CD4-positive, CD25-positive, alpha-beta regulatory T cell (primary cell): ENCODE results near the gene CD4. TPM values are rescaled to one million over a fixed set of nuclear protein-coding genes. Genes with fewer than 3 reads are reported as not detected.
"Not testable (repeated sequence)": the region's sequence is repeated elsewhere in the genome, so short reads cannot be mapped to it uniquely, and the experiment has no call there.

Experiments
- ATAC-seq, 2 donors: fragments of 150-1000 bp; cut with Tn5 transposase; one replicate each; pipeline ENCODE4 v1.10.0; 2021; ENCODE audit warnings: low read depth in 2 of 2, moderate number of reproducible peaks in 2 of 2, moderate library complexity in 1 of 2
- DNase-seq, 3 donors: peaks; one replicate each; pipeline versions ENCODE4 v3.0.0 to v3.0.0-alpha.2; 2012 to 2022; ENCODE audit warnings: mixed read lengths in 1 of 3
- H3K27ac ChIP-seq: one replicate; pipeline ENCODE4 v1.7.0; 2013; ENCODE audit warnings: mild to moderate bottlenecking, low read length; ENCODE audit not compliant: insufficient read depth, poor library complexity, severe bottlenecking
- H3K27me3 ChIP-seq: one replicate; pipeline ENCODE4 v1.7.0; 2013; ENCODE audit warnings: low read length; ENCODE audit not compliant: control insufficient read depth, insufficient read depth
- H3K36me3 ChIP-seq: one replicate; pipeline ENCODE4 v1.7.0; 2013; ENCODE audit warnings: mild to moderate bottlenecking, low read length, moderate library complexity; ENCODE audit not compliant: control insufficient read depth, insufficient read depth
- H3K4me1 ChIP-seq: 2 replicates; pipeline ENCODE4 v1.7.0; 2013; ENCODE audit warnings: mild to moderate bottlenecking, low read length; ENCODE audit not compliant: insufficient read depth, control insufficient read depth, poor library complexity, severe bottlenecking
- H3K4me3 ChIP-seq: one replicate; pipeline ENCODE4 v1.7.0; 2013; ENCODE audit warnings: low read depth, mild to moderate bottlenecking, low read length, moderate library complexity
- H3K9me3 ChIP-seq, 2 experiments: 1 replicate in 1 of 2; 2 replicates in 1 of 2; pipeline ENCODE4 v1.7.0; 2013; ENCODE audit warnings: low read length in 2 of 2, mild to moderate bottlenecking in 1 of 2, moderate library complexity in 1 of 2; ENCODE audit not compliant: control insufficient read depth in 2 of 2
- H3K27ac Mint-ChIP-seq, 3 donors: one replicate each; pipeline ENCODE4 v1.8.0; 2020 to 2022; ENCODE audit warnings: mild to moderate bottlenecking in 3 of 3, mixed read lengths in 3 of 3, moderate library complexity in 2 of 3
- H3K27me3 Mint-ChIP-seq: one replicate; pipeline ENCODE4 v1.8.0; 2022; ENCODE audit warnings: mild to moderate bottlenecking, mixed read lengths
- H3K36me3 Mint-ChIP-seq: one replicate; pipeline ENCODE4 v1.8.0; 2020; ENCODE audit warnings: mixed read lengths
- H3K4me1 Mint-ChIP-seq, 4 donors: one replicate each; pipeline ENCODE4 v1.8.0; 2020 to 2022; ENCODE audit warnings: mixed read lengths in 4 of 4, mild to moderate bottlenecking in 1 of 4
- H3K4me3 Mint-ChIP-seq, 4 donors: one replicate each; pipeline ENCODE4 v1.8.0; 2020 to 2022; ENCODE audit warnings: mild to moderate bottlenecking in 4 of 4, mixed read lengths in 4 of 4, moderate library complexity in 3 of 4
- H3K9me3 Mint-ChIP-seq, 7 donors: one replicate each; pipeline ENCODE4 v1.8.0; 2020 to 2022; ENCODE audit warnings: mixed read lengths in 7 of 7, mild to moderate bottlenecking in 3 of 7, moderate library complexity in 2 of 7
- polyA plus RNA-seq, 4 donors: library from polyadenylated mRNA; unstranded; fragments of 300-500 nt; fragmentation: Illumina TruSeq; gene quantifications; one replicate each; pipeline ENCODE4 v1.2.3, GENCODE V29; 2021
- total RNA-seq: library from RNA; stranded (reverse); gene quantifications from one replicate; pipeline ENCODE4 v1.2.3, GENCODE V29; 2022

CD4 gene
- total and polyA plus RNA-seq, 5 donors from 2014 or later, result 224 to 330 (median 321) TPM

DNA sequence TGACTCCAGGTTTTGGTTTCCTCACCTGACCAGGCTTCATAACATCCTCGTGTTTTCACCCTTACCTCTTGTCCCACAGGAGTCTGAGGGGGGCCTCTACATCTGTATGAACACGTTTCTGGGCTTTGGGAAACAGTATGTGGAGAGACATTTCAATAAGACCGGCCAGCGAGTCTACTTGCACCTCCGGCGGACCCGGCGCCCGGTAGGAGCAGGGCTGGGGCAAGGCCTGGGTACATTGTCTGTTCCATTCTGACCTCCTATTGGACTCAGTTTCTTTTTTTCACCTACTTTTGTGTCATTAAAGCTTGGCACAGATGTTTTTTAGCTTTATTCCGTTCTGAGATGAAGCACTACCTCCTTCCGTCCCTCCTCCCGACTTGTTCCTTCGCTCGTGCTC, 66.0 kb downstream of the CD4 start:
- Mint-ChIP-seq H3K9me3 (no peaks in the 10 kb centered on the region), H3K4me1 (peaks cover 0 to 34% (median 17%) of the 10 kb centered on the region in 4 donors), H3K27me3 (no peaks in the 10 kb centered on the region), H3K4me3 (no peak overlapping the region), H3K36me3 (peaks cover 19% of the 10 kb centered on the region), H3K27ac (peak overlapping the region in 1 of 3 donors; percentile 29)
- Histone ChIP-seq H3K4me1 (peaks cover 22% of the 10 kb centered on the region), H3K9me3 (no peaks in the 10 kb centered on the region), H3K27ac (no peak overlapping the region), H3K4me3 (no peak overlapping the region), H3K36me3 (peaks cover 44% of the 10 kb centered on the region), H3K27me3 (no peaks in the 10 kb centered on the region)
- ATAC-seq, result no peak
- DNase-seq, result no peak

DNA sequence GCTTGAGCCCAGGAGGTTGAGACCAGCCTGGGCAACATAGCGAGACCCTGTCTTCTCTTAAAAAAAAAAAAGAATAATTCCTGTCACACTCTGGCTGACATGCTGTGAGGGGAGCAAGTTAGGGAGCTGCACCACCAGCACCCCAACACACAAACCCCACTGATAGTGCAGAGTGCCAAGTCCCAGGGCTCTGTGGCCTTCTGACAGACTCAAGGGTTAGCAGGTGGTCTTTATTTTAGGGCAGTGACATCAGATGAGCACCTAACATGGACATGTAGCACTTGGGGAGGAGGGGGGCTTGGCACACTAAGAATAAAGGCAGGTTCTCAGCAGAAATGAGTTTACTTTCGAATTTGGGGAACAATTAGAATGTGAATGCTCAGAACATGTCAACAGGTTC, 69.5 kb downstream of the CD4 start:
- Mint-ChIP-seq H3K36me3 (peaks cover 33% of the 10 kb centered on the region), H3K4me3 (no peak overlapping the region), H3K4me1 (peaks cover 0 to 14% (median 7%) of the 10 kb centered on the region in 4 donors), H3K9me3 (no peaks in the 10 kb centered on the region), H3K27me3 (no peaks in the 10 kb centered on the region), H3K27ac (no peak overlapping the region)
- DNase-seq (no peak), ATAC-seq (no peak)
- no peak overlapping the region for H3K4me3 ChIP-seq
- H3K27ac ChIP-seq, result no peak overlapping the region
- H3K36me3 ChIP-seq, result peaks cover 78% of the 10 kb centered on the region
- H3K4me1 ChIP-seq, result peaks cover 4% of the 10 kb centered on the region
- H3K9me3 ChIP-seq, result no peaks in the 10 kb centered on the region
- no peaks in the 10 kb centered on the region for H3K27me3 ChIP-seq

DNA sequence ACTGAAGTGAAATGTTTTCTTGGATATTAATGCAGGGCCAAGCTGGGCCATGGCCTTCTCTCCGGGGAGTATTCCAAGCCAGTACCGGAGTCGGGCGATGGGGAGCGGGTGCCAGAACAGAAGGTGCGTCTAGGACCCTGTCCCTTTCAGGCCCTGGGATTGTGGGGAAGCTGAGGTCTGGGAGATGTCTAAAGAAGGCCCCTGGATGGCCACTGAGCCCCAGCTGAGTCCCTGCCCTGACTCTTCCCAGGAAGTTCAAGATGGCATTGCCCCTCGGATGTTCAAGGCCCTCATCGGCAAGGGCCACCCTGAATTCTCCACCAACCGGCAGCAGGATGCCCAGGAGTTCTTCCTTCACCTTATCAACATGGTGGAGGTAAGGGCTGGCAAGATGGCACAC, 70.8 kb downstream of the CD4 start:
- H3K4me3 Mint-ChIP-seq, result no peak overlapping the region
- no peaks in the 10 kb centered on the region for H3K9me3 Mint-ChIP-seq
- Histone ChIP-seq H3K36me3 (peaks cover 78% of the 10 kb centered on the region), H3K4me3 (no peak overlapping the region), H3K9me3 (no peaks in the 10 kb centered on the region), H3K4me1 (no peaks in the 10 kb centered on the region), H3K27ac (no peak overlapping the region), H3K27me3 (no peaks in the 10 kb centered on the region)
- no peak overlapping the region for H3K27ac Mint-ChIP-seq
- H3K4me1 Mint-ChIP-seq, result peaks cover 0 to 7% (median under 1%) of the 10 kb centered on the region in 4 donors
- DNase-seq (no peak), ATAC-seq (no peak)
- H3K36me3 Mint-ChIP-seq, result peaks cover 31% of the 10 kb centered on the region
- no peaks in the 10 kb centered on the region for H3K27me3 Mint-ChIP-seq

DNA sequence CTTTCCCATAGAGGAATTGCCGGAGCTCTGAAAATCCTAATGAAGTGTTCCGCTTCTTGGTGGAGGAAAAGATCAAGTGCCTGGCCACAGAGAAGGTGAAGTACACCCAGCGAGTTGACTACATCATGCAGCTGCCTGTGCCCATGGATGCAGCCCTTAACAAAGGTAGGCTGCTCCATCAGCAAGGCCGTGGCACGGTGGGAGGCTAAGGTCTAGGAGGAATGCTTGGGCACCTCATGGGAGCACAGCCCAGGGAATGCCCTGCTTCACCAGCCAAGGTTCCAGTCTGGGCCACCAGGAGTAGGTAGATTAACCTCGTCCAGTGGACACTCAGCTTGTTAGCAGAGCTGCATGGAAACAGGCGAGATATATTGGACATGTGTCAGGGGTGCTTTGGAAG, 71.6 kb downstream of the CD4 start:
- ATAC-seq, result no peak

DNA sequence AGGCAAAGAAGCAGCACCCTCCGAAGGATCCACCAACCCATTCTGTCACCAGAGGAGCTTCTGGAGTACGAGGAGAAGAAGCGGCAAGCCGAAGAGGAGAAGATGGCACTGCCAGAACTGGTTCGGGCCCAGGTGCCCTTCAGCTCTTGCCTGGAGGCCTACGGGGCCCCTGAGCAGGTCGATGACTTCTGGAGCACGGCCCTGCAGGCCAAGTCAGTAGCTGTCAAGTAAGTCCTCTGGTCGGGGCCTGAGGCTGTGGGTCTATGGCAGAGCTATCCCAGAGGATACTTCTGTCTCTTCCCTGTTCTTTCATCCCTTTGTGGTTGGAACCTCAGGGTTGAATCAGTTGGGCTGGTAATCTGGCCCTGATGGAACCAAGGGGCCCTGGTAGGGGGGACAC, 72.1 kb downstream of the CD4 start:
- Mint-ChIP-seq H3K4me1 (peaks cover 0 to 4% (median 1%) of the 10 kb centered on the region in 4 donors), H3K27ac (no peak overlapping the region), H3K27me3 (no peaks in the 10 kb centered on the region), H3K36me3 (peaks cover 30% of the 10 kb centered on the region), H3K9me3 (no peaks in the 10 kb centered on the region), H3K4me3 (no peak overlapping the region)
- H3K27ac ChIP-seq, result no peak overlapping the region
- H3K27me3 ChIP-seq, result no peaks in the 10 kb centered on the region
- DNase-seq, result no peak
- H3K4me3 ChIP-seq, result no peak overlapping the region
- peaks cover 74% of the 10 kb centered on the region for H3K36me3 ChIP-seq
- no peaks in the 10 kb centered on the region for H3K9me3 ChIP-seq
- no peak for ATAC-seq
- H3K4me1 ChIP-seq, result no peaks in the 10 kb centered on the region

More for the DNA sequence above, 71.6 kb downstream of the CD4 start:
- Histone ChIP-seq H3K36me3 (peaks cover 78% of the 10 kb centered on the region), H3K4me3 (no peak overlapping the region), H3K27me3 (no peaks in the 10 kb centered on the region), H3K4me1 (no peaks in the 10 kb centered on the region), H3K9me3 (no peaks in the 10 kb centered on the region), H3K27ac (no peak overlapping the region)
- peaks cover 31% of the 10 kb centered on the region for H3K36me3 Mint-ChIP-seq
- H3K9me3 Mint-ChIP-seq, result no peaks in the 10 kb centered on the region
- H3K4me1 Mint-ChIP-seq, result peaks cover 0 to 5% (median under 1%) of the 10 kb centered on the region in 4 donors
- no peak for DNase-seq
- no peaks in the 10 kb centered on the region for H3K27me3 Mint-ChIP-seq
- H3K4me3 Mint-ChIP-seq, result peak overlapping the region in 1 of 4 donors; percentile 18
- no peak overlapping the region for H3K27ac Mint-ChIP-seq

DNA sequence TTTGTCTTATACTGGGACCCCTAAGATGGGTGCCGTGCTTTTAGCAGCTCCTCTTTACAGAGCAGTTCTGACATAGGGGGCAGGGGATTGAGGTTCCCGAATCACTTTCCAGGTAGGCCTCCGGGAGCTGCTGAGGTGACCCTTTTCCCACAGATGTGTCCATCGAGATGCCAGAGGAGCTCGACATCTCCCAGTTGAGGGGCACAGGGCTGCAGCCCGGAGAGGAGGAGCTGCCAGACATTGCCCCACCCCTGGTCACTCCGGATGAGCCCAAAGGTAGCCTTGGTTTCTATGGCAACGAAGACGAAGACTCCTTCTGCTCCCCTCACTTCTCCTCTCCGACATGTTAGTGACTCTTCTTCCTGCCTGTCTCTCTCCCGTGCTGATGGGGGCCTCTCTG, 73.7 kb downstream of the CD4 start:
- Histone ChIP-seq H3K9me3 (no peaks in the 10 kb centered on the region), H3K4me1 (peaks cover 8% of the 10 kb centered on the region), H3K36me3 (peaks cover 57% of the 10 kb centered on the region), H3K27ac (no peak overlapping the region), H3K27me3 (no peaks in the 10 kb centered on the region), H3K4me3 (no peak overlapping the region)
- ATAC-seq (no peak), DNase-seq (no peak)
- H3K9me3 Mint-ChIP-seq, result no peaks in the 10 kb centered on the region
- H3K27me3 Mint-ChIP-seq, result no peaks in the 10 kb centered on the region
- no peak overlapping the region for H3K27ac Mint-ChIP-seq
- peaks cover 21% of the 10 kb centered on the region for H3K36me3 Mint-ChIP-seq
- H3K4me1 Mint-ChIP-seq, result peaks cover 0 to 10% (median 2%) of the 10 kb centered on the region in 4 donors
- no peak overlapping the region for H3K4me3 Mint-ChIP-seq

DNA sequence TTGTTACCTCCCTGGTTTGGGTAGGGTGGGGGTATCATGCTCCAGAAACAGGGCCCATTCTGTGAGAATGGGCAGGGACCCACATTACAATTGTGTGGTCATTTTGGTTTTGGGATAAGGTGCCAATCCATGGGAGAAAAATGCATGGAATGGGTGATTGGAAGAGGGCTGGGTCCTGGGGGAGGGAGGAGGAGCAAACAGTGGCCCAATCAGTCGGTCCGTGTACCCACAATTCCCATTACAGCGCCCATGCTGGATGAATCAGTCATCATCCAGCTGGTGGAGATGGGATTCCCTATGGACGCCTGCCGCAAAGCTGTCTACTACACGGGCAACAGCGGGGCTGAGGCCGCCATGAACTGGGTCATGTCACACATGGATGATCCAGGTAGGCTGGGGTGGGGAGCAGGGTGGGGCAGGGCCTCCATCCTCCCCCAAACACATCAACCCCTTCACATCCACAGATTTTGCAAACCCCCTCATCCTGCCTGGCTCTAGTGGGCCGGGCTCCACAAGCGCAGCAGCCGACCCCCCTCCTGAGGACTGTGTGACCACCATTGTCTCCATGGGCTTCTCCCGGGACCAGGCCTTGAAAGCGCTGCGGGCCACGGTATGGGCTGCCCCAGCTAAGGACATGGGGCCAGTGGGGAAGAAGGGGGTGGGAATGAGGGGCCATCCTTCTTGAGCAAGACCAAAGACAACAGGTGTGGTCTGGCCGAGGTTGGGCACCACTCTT, 74.4 kb downstream of the CD4 start:
- no peaks in the 10 kb centered on the region for H3K9me3 ChIP-seq
- peaks cover 16% of the 10 kb centered on the region for H3K4me1 ChIP-seq
- Mint-ChIP-seq H3K36me3 (peaks cover 19% of the 10 kb centered on the region), H3K4me1 (peaks cover 0 to 17% (median 8%) of the 10 kb centered on the region in 4 donors), H3K4me3 (peak overlapping the region in 2 of 4 donors; percentile 56 to 65), H3K9me3 (no peaks in the 10 kb centered on the region), H3K27me3 (no peaks in the 10 kb centered on the region), H3K27ac (peak overlapping the region in 1 of 3 donors; percentile 52)
- peaks cover 50% of the 10 kb centered on the region for H3K36me3 ChIP-seq
- no peak for ATAC-seq
- no peak overlapping the region for H3K4me3 ChIP-seq
- H3K27ac ChIP-seq, result no peak overlapping the region
- H3K27me3 ChIP-seq, result no peaks in the 10 kb centered on the region
- DNase-seq, result no peak

DNA sequence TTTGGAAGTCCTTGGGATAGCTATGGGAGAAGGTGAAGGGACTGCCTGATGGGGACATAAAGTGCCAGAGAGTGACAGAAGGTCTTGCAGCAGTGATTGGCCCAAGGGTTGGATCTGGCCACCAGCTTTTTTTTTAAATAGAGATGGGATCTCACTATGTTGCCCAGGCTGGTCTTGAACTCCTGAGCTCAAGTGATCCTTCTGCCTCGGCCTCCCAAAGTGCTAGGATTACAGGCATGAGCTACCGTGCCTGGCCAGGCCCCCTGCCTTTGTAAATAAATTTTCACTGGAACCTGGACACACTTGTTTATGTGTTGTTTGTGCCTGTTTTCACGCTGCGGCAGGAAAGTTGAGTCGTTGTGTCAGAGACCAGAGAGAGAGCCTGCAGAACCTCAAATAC, 76.0 kb downstream of the CD4 start:
- not testable (repeated sequence) for DNase-seq, ATAC-seq, H3K27me3 ChIP-seq, H3K4me3 ChIP-seq, H3K9me3 Mint-ChIP-seq, H3K9me3 ChIP-seq, H3K27ac ChIP-seq, H3K27me3 Mint-ChIP-seq
- H3K4me3 Mint-ChIP-seq, result peak overlapping the region; percentile 64 to 95 (median 80)
- peaks cover 44% of the 10 kb centered on the region for H3K36me3 ChIP-seq
- peaks cover 25% of the 10 kb centered on the region for H3K36me3 Mint-ChIP-seq
- H3K4me1 ChIP-seq, result peaks cover 26% of the 10 kb centered on the region
- peak overlapping the region in 2 of 3 donors; percentile 23 to 83 for H3K27ac Mint-ChIP-seq
- H3K4me1 Mint-ChIP-seq, result peaks cover 3 to 33% (median 19%) of the 10 kb centered on the region in 4 donors
